ENCODE data around the gene TLE6. TPM values are rescaled to one million over a fixed set of nuclear protein-coding genes. Genes with fewer than 3 reads are reported as not detected.

TLE6 gene
- total and polyA plus RNA-seq, 2 donors (not counting 3 experiments of a cell fraction or from before 2014, with no cell fraction given), result 1.6 to 1.9 TPM

DNA sequence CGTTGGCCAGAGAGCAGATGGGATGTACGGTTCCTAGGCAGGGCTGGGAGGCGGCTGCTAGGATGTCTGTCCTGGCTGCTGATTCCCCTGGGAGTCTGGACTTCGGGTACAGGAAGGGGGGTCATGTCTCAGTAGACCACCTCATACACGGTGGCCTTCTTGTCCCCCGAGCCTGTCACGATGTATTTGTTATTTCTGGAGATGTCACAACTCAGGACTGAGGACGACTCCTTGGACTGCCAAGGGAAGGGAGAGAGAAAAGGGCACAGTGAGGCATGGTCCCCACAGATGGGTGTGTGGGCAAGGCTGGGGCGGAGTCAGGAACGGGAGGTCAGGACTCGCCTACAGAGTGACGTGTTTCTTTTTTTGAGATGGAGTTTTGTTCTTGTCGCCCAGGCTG lies 20.4 kb downstream of the TLE6 start:
- H3K4me1 ChIP-seq (ENCODE audit: control insufficient read depth, extremely low read depth, insufficient read depth, low read length), result no peaks in the 10 kb centered on the region
- intact Hi-C loops (cut with micrococcal nuclease), result no loop called here
- H3K9me1 ChIP-seq (replicated peaks; ENCODE audit: control insufficient read depth, extremely low read depth, insufficient read depth, low read length), result no peaks in the 10 kb centered on the region
- BruUV-seq (replicated peaks), result no TSS peak
- no peak overlapping the region for H3K27ac ChIP-seq (ENCODE audit: insufficient read depth, low read depth, low read length)
- DNase-seq (ENCODE audit: low read depth, low spot score), result no peak
- H3K27me3 ChIP-seq (ENCODE audit: control insufficient read depth in 2 of 2, insufficient read depth in 2 of 2, low read length in 2 of 2), result no peaks in the 10 kb centered on the region
- POLR2A ChIA-PET, result no interaction called here
- no peak for TF ChIP-seq MYC (IDR thresholded peaks at IDR 0.05; ENCODE audit: low read depth, low read length)
- no peak for TF ChIP-seq POLR2AphosphoS5 (IDR thresholded peaks at IDR 0.05; ENCODE audit: insufficient read depth, low read depth, low read length)
- no peak for TF ChIP-seq JUN (IDR thresholded peaks at IDR 0.05; ENCODE audit: borderline replicate concordance, insufficient read depth, insufficient read length, low read depth)
- no peak for TF ChIP-seq FOS (IDR thresholded peaks at IDR 0.05; ENCODE audit: borderline replicate concordance, insufficient read depth, low read length)
- TF ChIP-seq, protein P1, sequence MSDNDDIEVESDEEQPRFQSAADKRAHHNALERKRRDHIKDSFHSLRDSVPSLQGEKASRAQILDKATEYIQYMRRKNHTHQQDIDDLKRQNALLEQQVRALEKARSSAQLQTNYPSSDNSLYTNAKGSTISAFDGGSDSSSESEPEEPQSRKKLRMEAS (IDR thresholded peaks at IDR 0.05; ENCODE audit: insufficient read depth, insufficient read length), result no peak
- no peak for TF ChIP-seq GATA2 (IDR thresholded peaks at IDR 0.05; ENCODE audit: insufficient read depth, insufficient read length, low read depth, low read length)
- TF ChIP-seq, protein P2, sequence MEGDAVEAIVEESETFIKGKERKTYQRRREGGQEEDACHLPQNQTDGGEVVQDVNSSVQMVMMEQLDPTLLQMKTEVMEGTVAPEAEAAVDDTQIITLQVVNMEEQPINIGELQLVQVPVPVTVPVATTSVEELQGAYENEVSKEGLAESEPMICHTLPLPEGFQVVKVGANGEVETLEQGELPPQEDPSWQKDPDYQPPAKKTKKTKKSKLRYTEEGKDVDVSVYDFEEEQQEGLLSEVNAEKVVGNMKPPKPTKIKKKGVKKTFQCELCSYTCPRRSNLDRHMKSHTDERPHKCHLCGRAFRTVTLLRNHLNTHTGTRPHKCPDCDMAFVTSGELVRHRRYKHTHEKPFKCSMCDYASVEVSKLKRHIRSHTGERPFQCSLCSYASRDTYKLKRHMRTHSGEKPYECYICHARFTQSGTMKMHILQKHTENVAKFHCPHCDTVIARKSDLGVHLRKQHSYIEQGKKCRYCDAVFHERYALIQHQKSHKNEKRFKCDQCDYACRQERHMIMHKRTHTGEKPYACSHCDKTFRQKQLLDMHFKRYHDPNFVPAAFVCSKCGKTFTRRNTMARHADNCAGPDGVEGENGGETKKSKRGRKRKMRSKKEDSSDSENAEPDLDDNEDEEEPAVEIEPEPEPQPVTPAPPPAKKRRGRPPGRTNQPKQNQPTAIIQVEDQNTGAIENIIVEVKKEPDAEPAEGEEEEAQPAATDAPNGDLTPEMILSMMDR (IDR thresholded peaks at IDR 0.05; ENCODE audit: extremely low read depth in 1 of 2, insufficient read depth in 1 of 2, low read depth in 1 of 2, low read length in 2 of 2), result no peak
- TF ChIP-seq EZH2 (IDR thresholded peaks at IDR 0.05; ENCODE audit: borderline replicate concordance, low read depth, low read length, severe bottlenecking), result no peak
- TF ChIP-seq POLR2A (IDR thresholded peaks at IDR 0.05; ENCODE audit: low read depth, low read length), result no peak
- H3K4me2 ChIP-seq (ENCODE audit: insufficient read depth, low read length), result no peak overlapping the region
- CTCF ChIA-PET, result no interaction called here
- peaks cover 0 to 13% of the 10 kb centered on the region in 2 experiments for H3K36me3 ChIP-seq (ENCODE audit: control insufficient read depth in 2 of 2, extremely low read depth in 1 of 2, insufficient read depth in 2 of 2, low read length in 2 of 2)
- H3K9me3 ChIP-seq (replicated peaks; ENCODE audit: control insufficient read depth, insufficient read depth, low read length), result no peaks in the 10 kb centered on the region
- dilution Hi-C loops (cut with MboI; ENCODE audit: extremely low pct_ligation_motif_present, low sequenced_read_pairs), result no loop called here
- no peak overlapping the region for H3K4me3 ChIP-seq (replicated peaks in 1 of 3; ENCODE audit: insufficient read depth in 1 of 3, low read depth in 1 of 3, low read length in 3 of 3)
- H3K9ac ChIP-seq (replicated peaks; ENCODE audit: extremely low read depth, insufficient read depth, low read length), result no peak overlapping the region
- H2AFZ ChIP-seq (ENCODE audit: low read depth, low read length), result no peak overlapping the region
- FAIRE-seq, result no peak
- H4K20me1 ChIP-seq (replicated peaks; ENCODE audit: control insufficient read depth, extremely low read depth, insufficient read depth, low read length), result no peaks in the 10 kb centered on the region
- H3K79me2 ChIP-seq (ENCODE audit: control insufficient read depth, insufficient read depth, low read length), result no peaks in the 10 kb centered on the region

Measured in endothelial cell of umbilical vein (primary cell).